ENCODE results near the gene SAMD4A. TPM values are rescaled to one million over a fixed set of nuclear protein-coding genes. Genes with fewer than 3 reads are reported as not detected.
A peak's percentile ranks its signal among the peaks of the same experiment; 100 is the strongest.

The SAMD4A gene
- total RNA-seq, 1 donor from 2014 or later = 4.7 TPM

GRCh38 chr14:54689928-54690327, 123.0 kb downstream of the SAMD4A start:
- Mint-ChIP-seq H3K36me3 (ENCODE audit: low read depth) (no peaks in the 10 kb centered on the region), H3K9me3 (peaks cover 3% of the 10 kb centered on the region), H3K4me1 (no peaks in the 10 kb centered on the region), H3K27me3 (ENCODE audit: low read depth) (no peaks in the 10 kb centered on the region), H3K4me3 (no peak overlapping the region), H3K27ac (ENCODE audit: unreplicated experiment) (peak overlapping the region; percentile 40)
- no peak for TF ChIP-seq CTCF (conservative IDR thresholded peaks at IDR 0.05)
- no peak for DNase-seq (ENCODE audit: low read depth, low spot score)

GRCh38 chr14:54690887-54691286, 124.0 kb downstream of the SAMD4A start:
- H3K4me1 Mint-ChIP-seq = no peaks in the 10 kb centered on the region
- no peak overlapping the region for H3K27ac Mint-ChIP-seq (ENCODE audit: unreplicated experiment)
- H3K9me3 Mint-ChIP-seq = no peaks in the 10 kb centered on the region
- H3K4me3 Mint-ChIP-seq = no peak overlapping the region
- H3K36me3 Mint-ChIP-seq (ENCODE audit: low read depth) = no peaks in the 10 kb centered on the region
- no peak for DNase-seq (ENCODE audit: low read depth, low spot score)
- no peaks in the 10 kb centered on the region for H3K27me3 Mint-ChIP-seq (ENCODE audit: low read depth)
- no peak for TF ChIP-seq CTCF (conservative IDR thresholded peaks at IDR 0.05)

- H3K4me1 Mint-ChIP-seq = no peaks in the 10 kb centered on the region
- H3K9me3 Mint-ChIP-seq = no peaks in the 10 kb centered on the region
- DNase-seq (ENCODE audit: low read depth, low spot score) = peak; percentile 71
- H3K27me3 Mint-ChIP-seq (ENCODE audit: low read depth) = no peaks in the 10 kb centered on the region
- peak; percentile 89 for TF ChIP-seq CTCF (conservative IDR thresholded peaks at IDR 0.05)
- no peaks in the 10 kb centered on the region for H3K36me3 Mint-ChIP-seq (ENCODE audit: low read depth)
- H3K27ac Mint-ChIP-seq (ENCODE audit: unreplicated experiment) = no peak overlapping the region
- H3K4me3 Mint-ChIP-seq = no peak overlapping the region
Observed at GRCh38 chr14:54691525-54692283, 124.8 kb downstream of the SAMD4A start.

DNA sequence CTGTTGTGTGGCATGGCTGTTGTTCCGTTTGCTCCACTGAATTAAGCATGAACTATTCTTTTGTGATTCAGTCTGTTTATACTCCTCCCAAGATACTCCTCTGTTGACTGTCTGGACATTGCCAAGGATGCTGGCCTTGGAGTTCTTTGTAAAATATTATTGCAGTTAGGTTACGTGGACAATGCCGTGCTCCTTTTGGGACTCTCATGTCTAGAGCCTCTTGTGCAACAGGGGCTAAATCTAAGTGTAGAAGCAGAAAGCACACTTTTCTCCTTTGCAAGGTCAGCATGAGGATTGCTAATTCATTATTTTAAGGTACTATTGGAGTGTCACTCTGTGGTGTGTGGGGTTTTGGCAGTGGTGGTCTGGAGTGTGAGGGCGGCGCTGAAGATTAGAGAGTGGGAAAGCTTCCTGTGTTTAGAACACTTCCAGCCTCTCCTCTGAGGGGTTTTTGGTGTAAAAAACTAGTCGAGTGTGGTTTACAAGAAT, 125.4 kb downstream of the SAMD4A start:
- no peak overlapping the region for H3K27ac Mint-ChIP-seq (ENCODE audit: unreplicated experiment)
- H3K4me1 Mint-ChIP-seq = no peaks in the 10 kb centered on the region
- no peaks in the 10 kb centered on the region for H3K9me3 Mint-ChIP-seq
- H3K27me3 Mint-ChIP-seq (ENCODE audit: low read depth) = no peaks in the 10 kb centered on the region
- H3K4me3 Mint-ChIP-seq = no peak overlapping the region
- no peaks in the 10 kb centered on the region for H3K36me3 Mint-ChIP-seq (ENCODE audit: low read depth)
- TF ChIP-seq CTCF (conservative IDR thresholded peaks at IDR 0.05) = no peak
- no peak for DNase-seq (ENCODE audit: low read depth, low spot score)

DNA sequence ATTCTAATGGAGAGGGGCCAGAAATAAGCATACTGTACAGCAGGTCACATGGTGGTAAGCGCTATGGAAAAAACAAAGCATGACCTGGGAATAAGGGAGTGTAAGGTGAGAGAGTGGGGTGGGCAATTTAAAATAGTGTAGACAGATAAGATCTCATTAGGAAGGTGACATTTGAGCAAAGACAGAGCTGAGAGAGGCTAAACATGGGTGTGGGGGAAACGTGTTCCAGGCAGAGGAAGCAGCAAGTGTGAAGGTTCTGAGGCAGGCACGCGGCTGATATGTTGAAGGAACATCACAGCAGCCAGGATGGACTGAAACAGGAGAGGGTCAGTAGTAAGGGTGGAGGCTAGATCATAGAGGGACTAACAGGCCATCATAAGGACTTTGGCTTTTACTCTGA, 126.8 kb downstream of the SAMD4A start:
- no peak overlapping the region for H3K4me3 Mint-ChIP-seq
- H3K4me1 Mint-ChIP-seq = peaks cover 3% of the 10 kb centered on the region
- H3K9me3 Mint-ChIP-seq = no peaks in the 10 kb centered on the region
- H3K27ac Mint-ChIP-seq (ENCODE audit: unreplicated experiment) = no peak overlapping the region
- no peaks in the 10 kb centered on the region for H3K36me3 Mint-ChIP-seq (ENCODE audit: low read depth)
- no peak for TF ChIP-seq CTCF (conservative IDR thresholded peaks at IDR 0.05)
- H3K27me3 Mint-ChIP-seq (ENCODE audit: low read depth) = no peaks in the 10 kb centered on the region
- no peak for DNase-seq (ENCODE audit: low read depth, low spot score)
